ENCODE data around the gene F13B. TPM values are rescaled to one million over a fixed set of nuclear protein-coding genes. Genes with fewer than 3 reads are reported as not detected.

F13B gene
- total and polyA plus RNA-seq, 2 donors (not counting 3 experiments of a cell fraction or from before 2014, with no cell fraction given), result not detected

GRCh38 chr1:197008861-197009260, 58.2 kb downstream of the F13B start:
- Histone ChIP-seq H3K9ac (replicated peaks; ENCODE audit: extremely low read depth, insufficient read depth, low read length) (no peak overlapping the region), H3K27ac (ENCODE audit: insufficient read depth, low read depth, low read length) (no peak overlapping the region), H3K4me2 (ENCODE audit: insufficient read depth, low read length) (no peak overlapping the region), H3K9me3 (replicated peaks; ENCODE audit: control insufficient read depth, insufficient read depth, low read length) (no peaks in the 10 kb centered on the region), H2AFZ (ENCODE audit: low read depth, low read length) (no peak overlapping the region), H3K4me3 (replicated peaks in 1 of 3; ENCODE audit: insufficient read depth in 1 of 3, low read depth in 1 of 3, low read length in 3 of 3) (no peak overlapping the region), H3K4me1 (ENCODE audit: control insufficient read depth, extremely low read depth, insufficient read depth, low read length) (no peaks in the 10 kb centered on the region), H3K36me3 (ENCODE audit: control insufficient read depth in 2 of 2, extremely low read depth in 1 of 2, insufficient read depth in 2 of 2, low read length in 2 of 2) (no peaks in the 10 kb centered on the region), H3K79me2 (ENCODE audit: control insufficient read depth, insufficient read depth, low read length) (no peaks in the 10 kb centered on the region), H4K20me1 (replicated peaks; ENCODE audit: control insufficient read depth, extremely low read depth, insufficient read depth, low read length) (no peaks in the 10 kb centered on the region), H3K27me3 (ENCODE audit: control insufficient read depth in 2 of 2, insufficient read depth in 2 of 2, low read length in 2 of 2) (no peaks in the 10 kb centered on the region), H3K9me1 (replicated peaks; ENCODE audit: control insufficient read depth, extremely low read depth, insufficient read depth, low read length) (no peaks in the 10 kb centered on the region)
- CTCF ChIA-PET, result interaction anchor here (1.5 kb wide), 1 partner anchor 11 kb away, joined by 4 read pairs; no protein-coding TSS in a partner anchor
- no TSS peak for BruUV-seq (replicated peaks)
- POLR2A ChIA-PET, result no interaction called here
- intact Hi-C loops (cut with micrococcal nuclease) (no loop called here), dilution Hi-C loops (cut with MboI; ENCODE audit: extremely low pct_ligation_motif_present, low sequenced_read_pairs) (no loop called here)
- no peak for DNase-seq (ENCODE audit: low read depth, low spot score)
- TF ChIP-seq POLR2AphosphoS5 (IDR thresholded peaks at IDR 0.05; ENCODE audit: insufficient read depth, low read depth, low read length) (no peak), POLR2A (IDR thresholded peaks at IDR 0.05; ENCODE audit: low read depth, low read length) (no peak), EZH2 (IDR thresholded peaks at IDR 0.05; ENCODE audit: borderline replicate concordance, low read depth, low read length, severe bottlenecking) (no peak), MYC (IDR thresholded peaks at IDR 0.05; ENCODE audit: low read depth, low read length) (no peak), FOS (IDR thresholded peaks at IDR 0.05; ENCODE audit: borderline replicate concordance, insufficient read depth, low read length) (no peak), GATA2 (IDR thresholded peaks at IDR 0.05; ENCODE audit: insufficient read depth, insufficient read length, low read depth, low read length) (no peak), JUN (IDR thresholded peaks at IDR 0.05; ENCODE audit: borderline replicate concordance, insufficient read depth, insufficient read length, low read depth) (no peak)
- TF ChIP-seq, protein P1, sequence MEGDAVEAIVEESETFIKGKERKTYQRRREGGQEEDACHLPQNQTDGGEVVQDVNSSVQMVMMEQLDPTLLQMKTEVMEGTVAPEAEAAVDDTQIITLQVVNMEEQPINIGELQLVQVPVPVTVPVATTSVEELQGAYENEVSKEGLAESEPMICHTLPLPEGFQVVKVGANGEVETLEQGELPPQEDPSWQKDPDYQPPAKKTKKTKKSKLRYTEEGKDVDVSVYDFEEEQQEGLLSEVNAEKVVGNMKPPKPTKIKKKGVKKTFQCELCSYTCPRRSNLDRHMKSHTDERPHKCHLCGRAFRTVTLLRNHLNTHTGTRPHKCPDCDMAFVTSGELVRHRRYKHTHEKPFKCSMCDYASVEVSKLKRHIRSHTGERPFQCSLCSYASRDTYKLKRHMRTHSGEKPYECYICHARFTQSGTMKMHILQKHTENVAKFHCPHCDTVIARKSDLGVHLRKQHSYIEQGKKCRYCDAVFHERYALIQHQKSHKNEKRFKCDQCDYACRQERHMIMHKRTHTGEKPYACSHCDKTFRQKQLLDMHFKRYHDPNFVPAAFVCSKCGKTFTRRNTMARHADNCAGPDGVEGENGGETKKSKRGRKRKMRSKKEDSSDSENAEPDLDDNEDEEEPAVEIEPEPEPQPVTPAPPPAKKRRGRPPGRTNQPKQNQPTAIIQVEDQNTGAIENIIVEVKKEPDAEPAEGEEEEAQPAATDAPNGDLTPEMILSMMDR (IDR thresholded peaks at IDR 0.05; ENCODE audit: extremely low read depth in 1 of 2, insufficient read depth in 1 of 2, low read depth in 1 of 2, low read length in 2 of 2), result no peak
- TF ChIP-seq, protein P2, sequence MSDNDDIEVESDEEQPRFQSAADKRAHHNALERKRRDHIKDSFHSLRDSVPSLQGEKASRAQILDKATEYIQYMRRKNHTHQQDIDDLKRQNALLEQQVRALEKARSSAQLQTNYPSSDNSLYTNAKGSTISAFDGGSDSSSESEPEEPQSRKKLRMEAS (IDR thresholded peaks at IDR 0.05; ENCODE audit: insufficient read depth, insufficient read length), result no peak
- FAIRE-seq, result no peak
